ENCODE data around the gene FABP1.

FABP1 gene

GRCh38 chr2:88078643-88079172 is 49.2 kb downstream of the FABP1 start:
- H3K4me1 ChIP-seq = no peaks in the 10 kb centered on the region
- no peak overlapping the region for H3K4me3 ChIP-seq
- no peak for TF ChIP-seq Cebpa-rat (IDR thresholded peaks at IDR 0.05)
- peaks cover 0 to 6% (median 0%) of the 10 kb centered on the region in 11 experiments; a peak in 2 of 22 replicates for H3K9me3 ChIP-seq (replicated peaks in 1 of 11)
- H3K9ac ChIP-seq = no peak overlapping the region
- no peaks in the 10 kb centered on the region for H3K36me3 ChIP-seq
- H3K27me3 ChIP-seq = no peaks in the 10 kb centered on the region
- no peak overlapping the region for H3K27ac ChIP-seq
- no peaks in the 10 kb centered on the region for H4K20me1 ChIP-seq
- no peak overlapping the region for H3K4me2 ChIP-seq

- TF ChIP-seq Cebpa-rat (IDR thresholded peaks at IDR 0.05) = no peak
- Histone ChIP-seq H3K36me3 (no peaks in the 10 kb centered on the region), H3K4me3 (no peak overlapping the region), H4K20me1 (no peaks in the 10 kb centered on the region), H3K27ac (no peak overlapping the region), H3K27me3 (no peaks in the 10 kb centered on the region), H3K9me3 (replicated peaks in 1 of 11) (peaks cover 0 to 13% (median 0%) of the 10 kb centered on the region in 11 experiments; a peak in 4 of 22 replicates), H3K4me1 (no peaks in the 10 kb centered on the region), H3K4me2 (no peak overlapping the region), H3K9ac (no peak overlapping the region)
Observed at GRCh38 chr2:88077080-88077479, 50.8 kb downstream of the FABP1 start.

- no peak overlapping the region for H3K27ac ChIP-seq
- H3K4me3 ChIP-seq = no peak overlapping the region
- H4K20me1 ChIP-seq = no peaks in the 10 kb centered on the region
- H3K9ac ChIP-seq = no peak overlapping the region
- no peaks in the 10 kb centered on the region for H3K27me3 ChIP-seq
- TF ChIP-seq Cebpa-rat (IDR thresholded peaks at IDR 0.05) = peak in 1 of 11 experiments; percentile 16; a peak in 1 of 22 replicates
- peaks cover 0 to 13% (median 0%) of the 10 kb centered on the region in 11 experiments; a peak in 4 of 22 replicates for H3K9me3 ChIP-seq (replicated peaks in 1 of 11)
- no peaks in the 10 kb centered on the region for H3K4me1 ChIP-seq
- no peaks in the 10 kb centered on the region for H3K36me3 ChIP-seq
- H3K4me2 ChIP-seq = no peak overlapping the region
Observed at GRCh38 chr2:88074854-88075292, 53.0 kb downstream of the FABP1 start.

DNA sequence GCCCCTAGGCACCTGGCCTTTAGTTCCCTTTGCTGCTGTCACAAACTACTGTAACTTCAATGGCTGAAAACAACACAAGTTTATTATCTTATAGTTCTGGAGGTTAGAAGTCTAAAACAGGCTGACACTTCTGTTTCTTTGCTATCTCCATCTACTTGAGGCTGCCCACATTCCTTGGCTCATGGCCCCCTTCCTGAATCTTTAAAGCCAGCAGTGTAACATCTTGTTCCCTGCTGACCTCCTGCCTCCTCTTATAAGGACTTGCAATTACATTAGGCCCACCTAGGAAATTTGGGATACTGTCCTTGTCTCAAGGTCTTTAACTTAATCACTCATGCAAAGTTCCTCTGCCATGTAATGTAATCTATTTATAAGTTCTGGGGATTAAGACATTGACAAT is 53.7 kb downstream of the FABP1 start:
- H3K36me3 ChIP-seq = no peaks in the 10 kb centered on the region
- no peaks in the 10 kb centered on the region for H3K27me3 ChIP-seq
- no peak overlapping the region for H3K9ac ChIP-seq
- no peak for TF ChIP-seq Cebpa-rat (IDR thresholded peaks at IDR 0.05)
- H3K4me2 ChIP-seq = no peak overlapping the region
- no peaks in the 10 kb centered on the region for H3K4me1 ChIP-seq
- no peak overlapping the region for H3K4me3 ChIP-seq
- peaks cover 0 to 13% (median 0%) of the 10 kb centered on the region in 11 experiments; a peak in 4 of 22 replicates for H3K9me3 ChIP-seq (replicated peaks in 1 of 11)
- no peak overlapping the region for H3K27ac ChIP-seq
- no peaks in the 10 kb centered on the region for H4K20me1 ChIP-seq

All from BLaER1 treated with 17β-estradiol and CSF1 and Interleukin-3, amounts not matched to agents 10 nM and 100 nM (cell line).